ENCODE results near the gene PPFIBP2. TPM values are rescaled to one million over a fixed set of nuclear protein-coding genes. Genes with fewer than 3 reads are reported as not detected.

The PPFIBP2 gene
- total and polyA plus RNA-seq, 2 of the 13 experiments (the other 11 are each of a cell fraction or from before 2014, with no cell fraction given) = 15.0 to 52.5 TPM

- TF ChIP-seq, protein P1, sequence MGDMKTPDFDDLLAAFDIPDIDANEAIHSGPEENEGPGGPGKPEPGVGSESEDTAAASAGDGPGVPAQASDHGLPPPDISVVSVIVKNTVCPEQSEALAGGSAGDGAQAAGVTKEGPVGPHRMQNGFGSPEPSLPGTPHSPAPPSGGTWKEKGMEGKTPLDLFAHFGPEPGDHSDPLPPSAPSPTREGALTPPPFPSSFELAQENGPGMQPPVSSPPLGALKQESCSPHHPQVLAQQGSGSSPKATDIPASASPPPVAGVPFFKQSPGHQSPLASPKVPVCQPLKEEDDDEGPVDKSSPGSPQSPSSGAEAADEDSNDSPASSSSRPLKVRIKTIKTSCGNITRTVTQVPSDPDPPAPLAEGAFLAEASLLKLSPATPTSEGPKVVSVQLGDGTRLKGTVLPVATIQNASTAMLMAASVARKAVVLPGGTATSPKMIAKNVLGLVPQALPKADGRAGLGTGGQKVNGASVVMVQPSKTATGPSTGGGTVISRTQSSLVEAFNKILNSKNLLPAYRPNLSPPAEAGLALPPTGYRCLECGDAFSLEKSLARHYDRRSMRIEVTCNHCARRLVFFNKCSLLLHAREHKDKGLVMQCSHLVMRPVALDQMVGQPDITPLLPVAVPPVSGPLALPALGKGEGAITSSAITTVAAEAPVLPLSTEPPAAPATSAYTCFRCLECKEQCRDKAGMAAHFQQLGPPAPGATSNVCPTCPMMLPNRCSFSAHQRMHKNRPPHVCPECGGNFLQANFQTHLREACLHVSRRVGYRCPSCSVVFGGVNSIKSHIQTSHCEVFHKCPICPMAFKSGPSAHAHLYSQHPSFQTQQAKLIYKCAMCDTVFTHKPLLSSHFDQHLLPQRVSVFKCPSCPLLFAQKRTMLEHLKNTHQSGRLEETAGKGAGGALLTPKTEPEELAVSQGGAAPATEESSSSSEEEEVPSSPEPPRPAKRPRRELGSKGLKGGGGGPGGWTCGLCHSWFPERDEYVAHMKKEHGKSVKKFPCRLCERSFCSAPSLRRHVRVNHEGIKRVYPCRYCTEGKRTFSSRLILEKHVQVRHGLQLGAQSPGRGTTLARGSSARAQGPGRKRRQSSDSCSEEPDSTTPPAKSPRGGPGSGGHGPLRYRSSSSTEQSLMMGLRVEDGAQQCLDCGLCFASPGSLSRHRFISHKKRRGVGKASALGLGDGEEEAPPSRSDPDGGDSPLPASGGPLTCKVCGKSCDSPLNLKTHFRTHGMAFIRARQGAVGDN (CRISPR knock-in tag; IDR thresholded peaks at IDR 0.05) = peak; percentile 68
- TF ChIP-seq SP4 (CRISPR knock-in tag; IDR thresholded peaks at IDR 0.05) = no peak; the same call in 1 of the 2 replicates
- TF ChIP-seq ZNF780A (CRISPR knock-in tag; IDR thresholded peaks at IDR 0.05) = no peak
- no peak for TF ChIP-seq ZFAT (CRISPR knock-in tag; conservative IDR thresholded peaks at IDR 0.05)
- TF ChIP-seq GABPA (IDR thresholded peaks at IDR 0.05; ENCODE audit: low read depth, low read length) = no peak
- TF ChIP-seq GABPA (CRISPR knock-in tag; IDR thresholded peaks at IDR 0.05; ENCODE audit: low read depth) = no peak
- TF ChIP-seq CEBPG (CRISPR knock-in tag; IDR thresholded peaks at IDR 0.05) = no peak
- TF ChIP-seq BRD4 (CRISPR knock-in tag; IDR thresholded peaks at IDR 0.05) = no peak
- TF ChIP-seq ZNF350 (CRISPR knock-in tag; IDR thresholded peaks at IDR 0.05; ENCODE audit: borderline replicate concordance, low read depth) = no peak; the same call in none of the 2 replicates
- TF ChIP-seq CHCHD3 (CRISPR knock-in tag; IDR thresholded peaks at IDR 0.05) = no peak
- TF ChIP-seq, protein P2, sequence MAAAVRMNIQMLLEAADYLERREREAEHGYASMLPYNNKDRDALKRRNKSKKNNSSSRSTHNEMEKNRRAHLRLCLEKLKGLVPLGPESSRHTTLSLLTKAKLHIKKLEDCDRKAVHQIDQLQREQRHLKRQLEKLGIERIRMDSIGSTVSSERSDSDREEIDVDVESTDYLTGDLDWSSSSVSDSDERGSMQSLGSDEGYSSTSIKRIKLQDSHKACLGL (CRISPR knock-in tag; IDR thresholded peaks at IDR 0.05) = no peak; the same call in 1 of the 2 replicates
- no peak; the same call in 1 of the 2 replicates for TF ChIP-seq TBX2 (CRISPR knock-in tag; IDR thresholded peaks at IDR 0.05; ENCODE audit: borderline replicate concordance)
- no peak for TF ChIP-seq HOXA5 (CRISPR knock-in tag; IDR thresholded peaks at IDR 0.05)
- TF ChIP-seq ZBTB25 (CRISPR knock-in tag; IDR thresholded peaks at IDR 0.05) = no peak
- TF ChIP-seq TGIF2 (CRISPR knock-in tag; IDR thresholded peaks at IDR 0.05) = no peak
- no peak for TF ChIP-seq NFE2 (CRISPR knock-in tag; IDR thresholded peaks at IDR 0.05)
- TF ChIP-seq ZKSCAN1 (IDR thresholded peaks at IDR 0.05; ENCODE audit: low read length) = no peak
- no peak for TF ChIP-seq CENPT (CRISPR knock-in tag; IDR thresholded peaks at IDR 0.05; ENCODE audit: low read depth)
- TF ChIP-seq KDM4B (CRISPR knock-in tag; IDR thresholded peaks at IDR 0.05) = no peak
- no peak for TF ChIP-seq JARID2 (CRISPR knock-in tag; IDR thresholded peaks at IDR 0.05; ENCODE audit: insufficient replicate concordance)
- no peak for TF ChIP-seq BATF2 (CRISPR knock-in tag; IDR thresholded peaks at IDR 0.05)
- TF ChIP-seq, protein P3, sequence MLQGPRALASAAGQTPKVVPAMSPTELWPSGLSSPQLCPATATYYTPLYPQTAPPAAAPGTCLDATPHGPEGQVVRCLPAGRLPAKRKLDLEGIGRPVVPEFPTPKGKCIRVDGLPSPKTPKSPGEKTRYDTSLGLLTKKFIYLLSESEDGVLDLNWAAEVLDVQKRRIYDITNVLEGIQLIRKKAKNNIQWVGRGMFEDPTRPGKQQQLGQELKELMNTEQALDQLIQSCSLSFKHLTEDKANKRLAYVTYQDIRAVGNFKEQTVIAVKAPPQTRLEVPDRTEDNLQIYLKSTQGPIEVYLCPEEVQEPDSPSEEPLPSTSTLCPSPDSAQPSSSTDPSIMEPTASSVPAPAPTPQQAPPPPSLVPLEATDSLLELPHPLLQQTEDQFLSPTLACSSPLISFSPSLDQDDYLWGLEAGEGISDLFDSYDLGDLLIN (CRISPR knock-in tag; IDR thresholded peaks at IDR 0.05; ENCODE audit: borderline replicate concordance) = no peak
- no peak for TF ChIP-seq ZFP37 (CRISPR knock-in tag; IDR thresholded peaks at IDR 0.05; ENCODE audit: borderline replicate concordance)
- 0 out of 2 replicates have a peak, but pooled peaks have one; percentile 60 for TF ChIP-seq BORCS8-MEF2B (CRISPR knock-in tag; IDR thresholded peaks at IDR 0.05)
Observed at GRCh38 chr11:7514099-7514591, 346 bp downstream of the PPFIBP2 start (continued).
